Immature natural killer cell (primary cell): ENCODE measurements around the gene RREB1. TPM values are rescaled to one million over a fixed set of nuclear protein-coding genes. Genes with fewer than 3 reads are reported as not detected.
"Not testable (repeated sequence)": the region's sequence is repeated elsewhere in the genome, so short reads cannot be mapped to it uniquely, and the experiment has no call there.

Source experiments
- DNase-seq, 3 donors: peaks; one replicate each; pipeline ENCODE4 v3.0.0; 2022; ENCODE audit warnings: mixed read lengths in 1 of 3
- H3K27ac Mint-ChIP-seq, 6 donors: one replicate each; pipeline ENCODE4 v1.8.0; 2020; ENCODE audit warnings: mixed read lengths in 6 of 6, mild to moderate bottlenecking in 5 of 6, inconsistent platforms in 4 of 6, moderate library complexity in 3 of 6
- H3K27me3 Mint-ChIP-seq, 3 donors: one replicate each; pipeline ENCODE4 v1.8.0; 2020 to 2021; ENCODE audit warnings: low read depth in 3 of 3, mild to moderate bottlenecking in 3 of 3, mixed read lengths in 3 of 3, moderate library complexity in 3 of 3, inconsistent platforms in 1 of 3
- H3K36me3 Mint-ChIP-seq, 3 donors: one replicate each; pipeline ENCODE4 v1.8.0; 2020; ENCODE audit warnings: mixed read lengths in 3 of 3, inconsistent platforms in 2 of 3, mild to moderate bottlenecking in 2 of 3
- H3K4me1 Mint-ChIP-seq, 2 donors: one replicate each; pipeline ENCODE4 v1.8.0; 2020; ENCODE audit warnings: inconsistent platforms in 2 of 2, mild to moderate bottlenecking in 2 of 2, mixed read lengths in 2 of 2, moderate library complexity in 1 of 2
- H3K4me3 Mint-ChIP-seq, 5 donors: one replicate each; pipeline ENCODE4 v1.8.0; 2020; ENCODE audit warnings: mild to moderate bottlenecking in 5 of 5, mixed read lengths in 5 of 5, inconsistent platforms in 3 of 5, moderate library complexity in 3 of 5
- H3K9me3 Mint-ChIP-seq, 6 donors: one replicate each; pipeline ENCODE4 v1.8.0; 2020; ENCODE audit warnings: mild to moderate bottlenecking in 6 of 6, mixed read lengths in 6 of 6, inconsistent platforms in 4 of 6, moderate library complexity in 3 of 6
- polyA plus RNA-seq, 3 donors: library from polyadenylated mRNA; unstranded; fragments of 300-500 nt; fragmentation: Illumina TruSeq; gene quantifications; one replicate each; pipeline ENCODE4 v1.2.3, GENCODE V29; 2021

The RREB1 gene
- polyA plus RNA-seq, 3 donors from 2014 or later = 0.17 to 4.5 (median 3.3) TPM

DNA sequence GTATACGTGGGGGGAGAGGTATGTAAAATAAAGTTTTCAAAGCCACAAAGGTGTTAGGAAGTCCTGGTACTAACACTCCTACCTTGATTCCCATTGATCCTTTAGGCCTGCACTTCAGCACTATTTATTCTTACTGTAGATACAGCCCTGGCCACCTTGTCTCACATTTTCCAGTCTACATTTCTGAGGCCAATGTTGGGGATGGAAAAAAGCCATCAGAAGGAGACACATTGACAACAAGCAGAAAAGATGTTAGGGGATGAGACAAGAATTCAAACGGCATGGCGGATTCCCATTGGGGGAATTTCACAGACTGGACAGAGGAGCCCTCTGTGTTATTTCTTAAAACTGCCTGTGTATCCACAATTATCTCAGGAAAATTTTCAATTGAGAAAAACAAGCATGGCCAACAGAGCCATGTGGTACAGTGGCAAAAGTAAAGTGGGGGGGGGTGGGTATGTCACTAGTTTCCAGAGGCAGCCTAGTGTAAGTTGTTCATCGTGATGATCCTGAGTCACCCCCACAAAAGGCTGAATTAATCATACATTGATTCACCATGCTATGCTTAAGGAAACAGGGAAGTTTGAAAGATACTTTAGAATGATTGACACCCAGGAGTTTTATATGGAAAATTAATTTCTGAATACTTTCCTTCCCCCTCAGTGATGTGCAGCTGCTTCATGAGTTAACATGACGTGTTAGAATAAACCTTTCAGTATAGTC is 40.5 kb downstream of the RREB1 start:
- H3K36me3 Mint-ChIP-seq = no peaks in the 10 kb centered on the region

DNA sequence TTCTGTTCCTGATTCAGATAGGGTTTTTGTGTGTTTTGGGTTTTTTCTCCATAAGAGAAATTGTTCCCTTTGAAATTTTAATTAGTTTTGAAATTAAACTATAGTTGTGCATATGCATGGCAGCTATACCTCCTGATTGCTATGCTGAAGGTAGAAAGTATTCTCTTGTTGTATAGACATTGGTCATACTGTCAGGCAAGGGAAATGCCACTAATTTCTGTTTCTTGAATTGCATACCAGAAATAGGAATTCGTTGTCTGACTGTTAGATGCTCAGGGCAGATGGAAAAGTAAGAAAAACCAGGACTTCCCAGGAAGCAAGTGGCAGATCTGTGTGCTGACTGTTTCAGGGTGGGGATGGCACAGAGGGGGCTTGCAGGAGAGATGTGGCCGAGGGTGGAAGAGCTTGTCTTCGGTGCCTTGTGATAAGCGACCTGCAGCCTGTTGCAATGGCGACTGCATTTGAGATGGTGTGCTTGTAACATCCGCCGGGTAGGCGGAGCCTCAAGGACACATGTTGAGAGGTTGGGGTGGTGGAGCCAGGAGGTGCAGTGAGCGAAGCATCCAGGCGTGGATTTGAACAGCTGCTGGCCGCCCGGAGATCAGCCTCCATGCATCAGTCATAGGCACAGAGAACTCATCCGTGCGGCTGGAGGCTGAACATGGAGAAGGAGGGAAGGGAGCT is 42.8 kb downstream of the RREB1 start:
- no peak overlapping the region for H3K27ac Mint-ChIP-seq
- H3K9me3 Mint-ChIP-seq = no peaks in the 10 kb centered on the region
- peaks cover 0 to 2% (median 0%) of the 10 kb centered on the region in 3 donors for H3K27me3 Mint-ChIP-seq
- no peak overlapping the region for H3K4me3 Mint-ChIP-seq
- H3K36me3 Mint-ChIP-seq = no peaks in the 10 kb centered on the region
- no peak for DNase-seq
- peaks cover 52 to 80% of the 10 kb centered on the region in 2 donors for H3K4me1 Mint-ChIP-seq

More for the DNA sequence above, 40.5 kb downstream of the RREB1 start:
- Mint-ChIP-seq H3K27ac (no peak overlapping the region), H3K27me3 (no peaks in the 10 kb centered on the region), H3K4me3 (no peak overlapping the region), H3K9me3 (no peaks in the 10 kb centered on the region), H3K4me1 (peaks cover 47 to 80% of the 10 kb centered on the region in 2 donors)
- no peak for DNase-seq

DNA sequence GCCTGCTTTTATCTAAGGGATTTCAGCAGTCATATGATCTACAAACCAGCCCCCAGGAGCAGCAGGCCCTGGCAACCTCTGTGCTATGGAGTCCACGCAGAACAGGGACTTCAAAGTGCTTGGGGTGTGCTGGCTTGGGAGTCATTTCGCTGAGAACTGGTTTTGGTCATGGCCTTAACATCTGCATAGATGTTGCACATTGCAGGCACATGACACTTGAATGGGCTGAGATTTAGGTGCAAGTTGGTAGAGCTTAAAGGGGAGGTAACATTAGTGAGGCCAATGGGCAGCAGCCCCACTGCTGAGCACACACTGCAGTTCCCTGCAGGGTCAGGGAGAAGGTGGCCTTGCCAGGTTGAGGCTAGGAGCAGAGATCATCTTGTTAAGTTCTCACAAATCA is 43.6 kb downstream of the RREB1 start:
- H3K4me1 Mint-ChIP-seq = peaks cover 52 to 80% of the 10 kb centered on the region in 2 donors
- no peak for DNase-seq
- peaks cover 0 to 2% (median 0%) of the 10 kb centered on the region in 3 donors for H3K27me3 Mint-ChIP-seq
- H3K9me3 Mint-ChIP-seq = no peaks in the 10 kb centered on the region
- no peak overlapping the region for H3K27ac Mint-ChIP-seq
- no peaks in the 10 kb centered on the region for H3K36me3 Mint-ChIP-seq
- no peak overlapping the region for H3K4me3 Mint-ChIP-seq

DNA sequence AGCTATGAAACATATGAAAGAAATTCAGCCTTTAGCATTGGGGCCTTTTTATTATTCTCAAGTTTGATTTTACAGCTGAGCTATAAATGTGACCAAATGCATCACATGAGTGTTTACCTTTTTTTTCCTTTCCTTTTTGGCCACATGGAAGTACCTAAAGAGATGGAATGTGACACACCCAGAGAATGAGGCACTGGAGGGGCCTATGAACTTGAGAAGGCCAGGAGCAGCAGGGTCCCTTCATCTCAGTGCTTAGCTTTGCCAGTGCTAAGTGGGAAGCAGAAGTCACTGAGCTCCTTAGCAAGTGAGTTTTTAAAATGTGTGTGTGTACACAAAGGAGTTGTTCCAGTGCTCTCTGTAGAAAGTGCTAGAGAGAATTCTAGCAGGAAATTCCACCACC is 44.7 kb downstream of the RREB1 start:
- Mint-ChIP-seq H3K36me3 (no peaks in the 10 kb centered on the region), H3K27me3 (peaks cover 0 to 2% (median 0%) of the 10 kb centered on the region in 3 donors), H3K4me3 (no peak overlapping the region), H3K27ac (peak overlapping the region in 4 of 6 donors; percentile 33 to 74 (median 66)), H3K9me3 (no peaks in the 10 kb centered on the region), H3K4me1 (peaks cover 52 to 77% of the 10 kb centered on the region in 2 donors)
- no peak for DNase-seq

DNA sequence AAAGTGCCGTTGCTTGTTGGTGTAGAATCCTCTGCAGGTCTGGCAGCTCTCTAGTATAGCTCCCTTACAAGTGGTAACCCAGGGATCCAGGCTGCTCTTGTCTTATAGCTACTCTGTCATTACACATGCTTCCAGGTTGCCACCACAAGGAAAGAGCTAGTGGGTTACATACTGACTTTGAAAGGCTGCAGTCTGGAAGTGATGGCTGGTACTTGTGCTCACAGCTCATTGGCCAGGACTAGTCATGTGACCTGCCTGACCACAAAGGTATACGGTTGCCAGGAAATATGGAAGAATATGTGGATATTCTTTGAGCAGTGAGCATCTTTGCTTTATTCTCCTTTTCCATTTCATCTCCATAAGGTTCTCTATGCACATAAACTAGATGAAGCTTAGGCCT is 46.0 kb downstream of the RREB1 start:
- peaks cover 0 to 2% (median 0%) of the 10 kb centered on the region in 3 donors for H3K27me3 Mint-ChIP-seq
- H3K27ac Mint-ChIP-seq = peak overlapping the region; percentile 42 to 96 (median 88)
- DNase-seq = no peak
- no peaks in the 10 kb centered on the region for H3K9me3 Mint-ChIP-seq
- H3K4me3 Mint-ChIP-seq = no peak overlapping the region
- no peaks in the 10 kb centered on the region for H3K36me3 Mint-ChIP-seq
- peaks cover 59 to 80% of the 10 kb centered on the region in 2 donors for H3K4me1 Mint-ChIP-seq

DNA sequence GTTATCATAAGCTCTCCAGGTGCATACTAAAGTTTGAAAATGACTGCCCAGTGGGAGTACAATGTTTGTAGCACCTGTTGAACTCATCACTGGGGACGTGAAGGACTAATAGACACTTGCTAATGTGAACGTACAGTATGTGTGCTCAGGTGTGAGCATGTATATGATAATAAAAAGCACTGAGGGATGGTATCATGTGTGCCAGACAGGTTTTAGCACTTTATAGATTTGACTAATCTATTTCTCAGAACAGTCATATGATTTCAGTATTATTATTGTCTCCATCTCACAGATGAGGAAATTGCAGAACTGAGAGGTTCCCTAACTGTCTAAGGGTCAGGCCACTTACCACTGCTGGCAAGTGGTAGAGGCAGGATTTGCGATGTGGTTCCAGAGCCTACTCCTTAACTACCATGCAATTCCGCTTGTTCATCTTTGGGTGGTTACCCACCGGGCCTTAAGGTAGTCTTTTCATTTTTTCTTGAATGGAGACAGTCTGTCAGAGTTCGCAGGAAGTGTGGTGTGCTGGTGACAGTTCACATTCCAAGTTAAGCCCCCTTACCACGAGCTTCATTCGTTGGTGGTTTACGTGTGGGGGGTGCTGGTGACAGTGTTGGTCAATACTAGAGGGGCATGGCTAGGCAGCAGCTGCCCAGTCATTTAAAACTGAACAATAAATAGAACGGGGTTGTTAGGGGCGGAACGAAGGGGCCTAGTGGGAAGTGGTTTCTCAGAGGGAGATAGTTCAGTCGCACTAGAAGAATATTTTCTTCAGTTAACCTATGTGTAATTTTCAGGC is 46.8 kb downstream of the RREB1 start:
- Mint-ChIP-seq H3K9me3 (no peaks in the 10 kb centered on the region), H3K4me1 (peaks cover 59 to 85% of the 10 kb centered on the region in 2 donors), H3K4me3 (peak overlapping the region; percentile 55 to 80 (median 65)), H3K36me3 (no peaks in the 10 kb centered on the region), H3K27ac (peak overlapping the region; percentile 85 to 96 (median 90)), H3K27me3 (peaks cover 0 to 2% (median 0%) of the 10 kb centered on the region in 3 donors)
- DNase-seq = peak; percentile 53 to 58 (median 54)

DNA sequence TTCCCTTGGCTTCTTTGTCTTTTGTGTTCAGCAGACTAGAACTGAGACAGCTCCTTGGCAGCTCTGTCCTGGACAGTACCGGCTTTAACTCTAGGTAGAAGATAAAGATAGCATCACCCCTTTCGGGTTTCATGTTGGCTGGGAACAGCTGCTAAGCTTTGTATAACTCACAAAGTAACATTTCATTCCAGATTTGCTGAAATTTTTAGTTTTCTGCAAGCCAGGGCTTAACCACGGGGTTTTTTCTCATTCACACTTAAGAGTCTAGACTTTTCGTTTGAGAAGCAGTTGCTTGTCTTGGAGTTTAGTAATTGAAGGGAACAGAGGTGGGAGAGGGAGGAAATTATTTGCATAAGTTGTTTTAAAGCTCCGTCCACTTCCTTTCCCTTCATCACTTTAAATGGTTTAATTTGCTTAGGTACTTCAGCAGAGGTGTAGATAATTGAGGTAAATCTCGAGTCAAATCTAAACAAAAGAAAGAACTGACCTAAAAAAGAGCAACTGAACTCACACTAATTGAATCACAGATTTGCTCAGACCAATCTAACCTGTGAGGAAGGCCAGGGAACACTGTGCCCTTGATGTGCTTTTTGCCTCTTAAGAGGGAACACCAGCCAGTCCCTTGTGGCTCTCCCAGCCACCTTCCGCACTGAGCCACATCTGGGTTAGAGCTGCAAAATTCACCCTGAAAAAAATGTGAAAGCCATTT is 48.3 kb downstream of the RREB1 start:
- Mint-ChIP-seq H3K27ac (peak overlapping the region; percentile 76 to 96 (median 88)), H3K36me3 (no peaks in the 10 kb centered on the region), H3K4me1 (peaks cover 54 to 78% of the 10 kb centered on the region in 2 donors), H3K27me3 (peaks cover 0 to 2% (median 0%) of the 10 kb centered on the region in 3 donors), H3K4me3 (peak overlapping the region; percentile 5 to 80 (median 49)), H3K9me3 (no peaks in the 10 kb centered on the region)
- DNase-seq = no peak

DNA sequence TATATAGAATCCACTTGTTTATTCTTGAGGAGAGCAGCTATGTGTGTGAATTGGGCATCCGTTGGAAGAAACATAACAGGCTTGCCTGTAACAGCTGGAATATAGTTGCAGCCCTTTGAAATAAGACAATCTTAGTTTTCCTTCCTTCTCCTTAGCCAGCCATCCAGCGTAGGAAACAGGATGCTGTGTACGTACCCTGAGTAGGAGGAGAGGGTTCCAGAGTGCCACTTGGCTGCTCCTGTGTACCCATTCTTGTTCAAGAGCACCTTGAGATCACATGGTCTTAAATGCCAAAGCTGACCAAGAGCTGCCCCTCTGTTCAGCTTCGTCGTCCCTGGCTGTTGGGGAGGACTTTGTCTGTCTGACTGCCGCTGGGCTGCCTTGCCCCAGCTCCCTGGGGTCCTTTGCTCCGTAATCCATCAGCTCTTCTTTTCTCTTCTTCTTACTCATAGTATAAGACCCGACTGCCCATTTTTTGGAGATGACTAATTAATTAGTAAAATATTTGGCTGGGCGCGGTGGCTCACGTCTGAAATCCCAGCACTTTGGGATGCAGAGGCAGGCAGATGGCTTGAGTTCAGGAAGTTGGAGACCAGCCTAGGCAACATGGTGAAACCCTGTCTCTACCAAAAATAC is 49.0 kb downstream of the RREB1 start:
- H3K27me3 Mint-ChIP-seq = peaks cover 0 to 2% (median 0%) of the 10 kb centered on the region in 3 donors
- no peak for DNase-seq
- H3K4me1 Mint-ChIP-seq = peaks cover 57 to 79% of the 10 kb centered on the region in 2 donors
- H3K9me3 Mint-ChIP-seq = no peaks in the 10 kb centered on the region
- H3K4me3 Mint-ChIP-seq = peak overlapping the region in 2 of 5 donors; percentile 65 to 80
- peak overlapping the region; percentile 6 to 96 (median 88) for H3K27ac Mint-ChIP-seq
- H3K36me3 Mint-ChIP-seq = no peaks in the 10 kb centered on the region

DNA sequence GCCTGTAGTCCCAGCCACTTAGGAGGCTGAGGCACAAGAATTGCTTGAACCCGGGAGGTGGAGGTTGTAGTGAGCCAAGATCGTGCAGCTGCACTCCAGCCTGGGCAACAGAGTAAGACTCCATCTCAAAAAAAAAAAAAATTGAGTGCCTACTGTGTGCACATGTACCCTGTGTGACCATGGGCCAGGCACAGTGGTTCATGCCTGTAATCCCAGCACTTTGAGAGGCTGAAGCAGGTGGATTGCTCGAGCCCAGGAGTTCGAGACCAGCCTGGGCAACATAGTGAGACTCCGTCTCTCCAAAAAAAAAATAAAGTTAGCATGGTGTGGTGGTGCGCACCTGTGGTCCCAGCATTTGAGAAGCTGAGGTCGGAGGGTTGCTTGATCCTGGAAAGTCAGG is 49.5 kb downstream of the RREB1 start:
- H3K27ac Mint-ChIP-seq, H3K36me3 Mint-ChIP-seq, H3K4me3 Mint-ChIP-seq, H3K27me3 Mint-ChIP-seq, DNase-seq, H3K9me3 Mint-ChIP-seq: not testable (repeated sequence)
- peaks cover 57 to 76% of the 10 kb centered on the region in 2 donors for H3K4me1 Mint-ChIP-seq

DNA sequence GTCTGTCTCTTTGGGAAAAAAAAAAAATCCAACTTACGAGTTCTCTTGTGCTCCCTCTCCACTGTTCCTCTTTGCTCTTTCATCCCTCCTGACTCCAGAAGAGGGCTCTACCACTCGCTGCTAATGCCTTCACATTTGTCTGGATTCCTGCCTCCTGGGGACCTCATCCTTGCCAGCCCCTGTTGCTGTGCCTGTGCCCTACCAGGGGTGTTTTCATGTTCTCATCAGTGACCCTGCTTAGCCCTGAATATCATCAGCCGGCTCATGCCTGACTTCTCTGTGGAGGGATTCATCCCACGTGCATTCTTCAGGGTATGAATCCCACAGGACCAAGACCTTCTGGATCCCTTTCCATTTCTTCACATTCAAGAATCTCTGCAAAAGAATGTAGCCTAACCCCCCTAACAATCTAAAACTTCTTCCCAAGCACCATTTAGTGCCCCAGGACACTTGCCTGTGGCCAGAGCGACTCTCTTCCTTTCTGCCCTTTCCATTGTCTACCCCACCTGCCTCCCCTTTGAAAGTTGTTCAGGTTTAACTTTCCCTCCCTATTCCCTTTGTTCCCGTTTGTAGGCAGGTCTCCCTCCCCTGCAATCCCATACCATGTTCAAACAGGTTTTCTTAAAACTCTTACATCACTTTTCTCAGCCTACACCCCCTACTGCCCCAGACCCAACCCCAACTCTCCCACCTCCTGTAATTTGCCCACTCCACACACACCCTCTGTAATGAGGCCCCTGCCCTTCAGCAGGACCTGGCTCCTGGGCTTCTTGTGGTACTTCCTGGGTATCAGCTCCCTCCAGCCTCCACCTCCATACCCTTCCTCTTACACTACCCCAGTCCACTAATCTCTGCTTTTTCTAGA is 50.2 kb downstream of the RREB1 start:
- H3K27me3 Mint-ChIP-seq = peaks cover 0 to 2% (median 0%) of the 10 kb centered on the region in 3 donors
- peak overlapping the region in 1 of 5 donors; percentile 10 for H3K4me3 Mint-ChIP-seq
- no peaks in the 10 kb centered on the region for H3K36me3 Mint-ChIP-seq
- peaks cover 58 to 70% of the 10 kb centered on the region in 2 donors for H3K4me1 Mint-ChIP-seq
- no peaks in the 10 kb centered on the region for H3K9me3 Mint-ChIP-seq
- no peak for DNase-seq
- H3K27ac Mint-ChIP-seq = peak overlapping the region in 5 of 6 donors; percentile 9 to 87 (median 47)

DNA sequence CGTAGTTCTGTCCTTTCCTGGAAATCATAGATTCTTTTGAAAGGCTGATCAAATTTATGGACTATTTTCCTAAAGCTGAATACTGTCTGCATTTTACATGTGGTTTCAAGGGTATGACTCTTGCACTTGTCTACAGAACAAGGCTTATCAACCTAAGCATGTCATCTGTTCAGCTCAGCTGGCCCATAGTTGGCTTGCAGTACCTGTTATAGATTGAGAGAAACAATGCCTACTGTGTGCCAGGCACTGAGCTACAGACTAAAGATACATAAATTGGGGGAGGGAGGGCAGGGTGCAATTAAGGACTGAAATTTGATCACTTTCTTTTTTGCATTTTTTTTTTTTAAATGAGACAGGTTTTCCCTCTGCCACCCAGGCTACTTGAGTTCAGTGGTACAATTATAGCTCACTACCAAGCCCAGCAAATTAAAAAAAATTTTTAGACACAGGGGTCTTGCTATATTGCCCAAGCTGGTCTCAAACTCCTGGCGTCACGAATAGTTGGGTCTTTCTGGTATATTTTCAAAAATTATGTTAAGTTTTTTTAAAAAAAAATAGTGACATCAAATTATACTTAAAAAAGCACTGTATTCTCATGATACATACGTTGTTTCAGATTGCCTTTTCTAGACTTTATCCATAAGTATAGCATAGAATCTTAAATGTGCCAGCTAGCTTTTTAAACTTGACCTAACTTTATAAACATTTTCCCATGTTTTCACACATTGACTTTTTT is 52.2 kb downstream of the RREB1 start:
- peaks cover 52 to 60% of the 10 kb centered on the region in 2 donors for H3K4me1 Mint-ChIP-seq
- H3K27me3 Mint-ChIP-seq = no peaks in the 10 kb centered on the region
- H3K4me3 Mint-ChIP-seq = no peak overlapping the region

DNA sequence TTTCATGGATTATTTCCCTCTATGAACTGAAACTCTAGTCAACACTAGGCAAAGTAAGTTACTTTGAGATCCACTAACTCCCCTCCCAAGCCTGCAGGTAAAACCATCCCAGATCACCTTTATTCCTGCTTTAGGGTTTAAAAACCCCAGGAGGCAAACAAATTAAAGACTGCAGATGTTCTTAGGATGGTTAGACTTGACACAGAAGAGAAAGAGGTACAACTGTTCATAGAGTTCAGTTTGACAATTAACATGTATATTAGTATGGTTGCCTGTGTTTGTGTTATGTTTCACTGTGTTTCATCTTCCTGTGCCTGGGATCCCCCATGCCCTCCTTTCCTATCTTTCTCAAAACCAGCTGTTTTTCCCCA is 53.5 kb downstream of the RREB1 start:
- H3K4me3 Mint-ChIP-seq = no peak overlapping the region

More for the DNA sequence above, 52.2 kb downstream of the RREB1 start:
- no peak for DNase-seq
- Mint-ChIP-seq H3K27ac (no peak overlapping the region), H3K9me3 (no peaks in the 10 kb centered on the region), H3K36me3 (no peaks in the 10 kb centered on the region)

More for the DNA sequence above, 53.5 kb downstream of the RREB1 start:
- no peaks in the 10 kb centered on the region for H3K27me3 Mint-ChIP-seq
- H3K4me1 Mint-ChIP-seq = peaks cover 47 to 60% of the 10 kb centered on the region in 2 donors
- H3K27ac Mint-ChIP-seq = no peak overlapping the region
- no peaks in the 10 kb centered on the region for H3K36me3 Mint-ChIP-seq
- no peak for DNase-seq
- H3K9me3 Mint-ChIP-seq = no peaks in the 10 kb centered on the region
